Measurements from ENCODE around the gene CCNJ. TPM values are rescaled to one million over a fixed set of nuclear protein-coding genes. Genes with fewer than 3 reads are reported as not detected.

The CCNJ gene
- total and polyA plus RNA-seq, 2 of the 13 experiments (the other 11 are each of a cell fraction or from before 2014, with no cell fraction given), result 14.1 to 21.5 TPM

- TF ChIP-seq ZNF800 (CRISPR knock-in tag; IDR thresholded peaks at IDR 0.05) (peak; percentile 34; the same call in 1 of the 2 replicates), ZNF773 (CRISPR knock-in tag; IDR thresholded peaks at IDR 0.05; ENCODE audit: borderline replicate concordance) (no peak), ZNF740 (CRISPR knock-in tag; IDR thresholded peaks at IDR 0.05) (no peak), GLMP (CRISPR knock-in tag; IDR thresholded peaks at IDR 0.05; ENCODE audit: borderline replicate concordance) (no peak), KDM3A (CRISPR knock-in tag; IDR thresholded peaks at IDR 0.05; ENCODE audit: low read depth) (no peak), ZNF639 (CRISPR knock-in tag; conservative IDR thresholded peaks at IDR 0.05) (peak; percentile 81), NCOA1 (CRISPR knock-in tag; IDR thresholded peaks at IDR 0.05) (0 out of 2 replicates have a peak, but pooled peaks have one; percentile 14), ZKSCAN8 (CRISPR knock-in tag; IDR thresholded peaks at IDR 0.05; ENCODE audit: borderline replicate concordance) (no peak), MXD1 (CRISPR knock-in tag; IDR thresholded peaks at IDR 0.05) (peak; percentile 63; the same call in 1 of the 2 replicates), HBP1 (CRISPR knock-in tag; IDR thresholded peaks at IDR 0.05; ENCODE audit: low read depth) (peak; percentile 88; the same call in 1 of the 2 replicates), HMG20A (CRISPR knock-in tag; IDR thresholded peaks at IDR 0.05; ENCODE audit: borderline replicate concordance) (no peak), FOSL1 (CRISPR knock-in tag; IDR thresholded peaks at IDR 0.05; ENCODE audit: borderline replicate concordance) (no peak), TOPORS (CRISPR knock-in tag; IDR thresholded peaks at IDR 0.05) (peak; percentile 78), ZNF724P (CRISPR knock-in tag; IDR thresholded peaks at IDR 0.05; ENCODE audit: borderline replicate concordance) (no peak; the same call in 1 of the 2 replicates), HNF4A (CRISPR knock-in tag; IDR thresholded peaks at IDR 0.05) (no peak), ZBTB46 (CRISPR knock-in tag; IDR thresholded peaks at IDR 0.05; ENCODE audit: borderline replicate concordance) (no peak), KDM2A (CRISPR knock-in tag; IDR thresholded peaks at IDR 0.05; ENCODE audit: borderline replicate concordance, low read depth) (peak; percentile 85), RCOR2 (CRISPR knock-in tag; IDR thresholded peaks at IDR 0.05) (no peak), SPEN (CRISPR knock-in tag; IDR thresholded peaks at IDR 0.05; ENCODE audit: low read depth) (peak; percentile 87), CBX5 (CRISPR knock-in tag; IDR thresholded peaks at IDR 0.05; ENCODE audit: borderline replicate concordance) (no peak), ZNF713 (CRISPR knock-in tag; IDR thresholded peaks at IDR 0.05) (no peak)
These were observed at the start of gene CCNJ (continued) for GRCh38 chr10:96043033-96043892.

Measured in HepG2 (cell line).